ENCODE measurements around the gene MUC6.

The MUC6 gene

GRCh38 chr11:968822-969221 is 67.7 kb downstream of the MUC6 start:
- DNase-seq (ENCODE audit: low read depth in 2 of 2), result no peak

- no peak for DNase-seq (ENCODE audit: low read depth in 2 of 2)
Observed at GRCh38 chr11:967995-968751, 68.3 kb downstream of the MUC6 start.

GRCh38 chr11:965206-965775 is 71.2 kb downstream of the MUC6 start:
- DNase-seq (ENCODE audit: low read depth in 2 of 2), result no peak

DNA sequence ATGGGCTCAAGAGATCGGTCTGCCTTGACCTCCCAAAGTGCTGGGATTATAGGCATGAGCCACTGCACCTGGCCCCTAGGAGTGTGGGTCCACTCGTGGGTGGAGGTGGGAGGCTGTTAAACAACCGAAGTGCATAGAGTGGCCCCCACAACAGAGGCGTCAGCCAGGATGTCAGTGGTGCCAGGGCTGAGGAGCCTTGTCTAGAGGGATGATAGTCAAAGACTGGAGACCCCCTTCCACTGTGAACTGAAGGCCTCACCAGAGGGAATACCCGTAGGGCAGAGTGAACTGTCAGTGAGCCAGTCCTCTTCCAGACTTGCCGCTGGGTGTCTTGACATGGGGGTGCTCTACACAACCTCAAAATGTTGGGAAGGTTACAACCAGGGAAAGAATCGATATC is 72.7 kb downstream of the MUC6 start:
- no peak for DNase-seq (ENCODE audit: low read depth in 2 of 2)

Measured in stimulated activated CD4-positive, alpha-beta T cell treated with anti-CD3 and anti-CD28 coated beads, Interleukin-1b, Interleukin-23, amount 100 ng/mL, for 4 hours (primary cell).